HG02571 (cell line): ENCODE measurements around the gene NAMPT.
"Not testable (repeated sequence)": the region's sequence is repeated elsewhere in the genome, so short reads cannot be mapped to it uniquely, and the experiment has no call there.

ENCODE experiments used
- ATAC-seq: cut with Tn5 transposase; IDR thresholded peaks from one replicate; pipeline ENCODE4 v1.9.1; 2021; ENCODE audit warnings: mild to moderate bottlenecking, moderate library complexity; ENCODE audit not compliant: unreplicated experiment

NAMPT gene

DNA sequence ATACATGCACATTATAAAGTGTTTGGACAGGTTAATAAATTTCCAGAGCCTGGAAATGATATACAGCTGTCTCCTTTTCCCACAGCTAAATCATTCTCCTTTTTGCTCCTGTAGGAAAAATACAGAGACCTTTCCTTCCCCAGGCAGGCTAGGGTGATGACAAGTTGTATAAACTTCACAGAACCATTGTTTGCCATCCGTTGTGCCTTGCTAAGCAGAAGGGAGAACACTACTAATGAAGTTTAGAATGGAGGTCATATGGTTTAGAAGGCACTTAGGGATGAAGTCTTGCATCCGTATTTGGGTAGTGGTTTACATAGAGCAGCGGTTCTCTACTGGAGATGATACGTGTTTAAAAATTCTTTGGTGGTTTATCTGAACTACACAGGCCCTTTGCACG lies 46.0 kb downstream of the NAMPT start:
- ATAC-seq = no peak

DNA sequence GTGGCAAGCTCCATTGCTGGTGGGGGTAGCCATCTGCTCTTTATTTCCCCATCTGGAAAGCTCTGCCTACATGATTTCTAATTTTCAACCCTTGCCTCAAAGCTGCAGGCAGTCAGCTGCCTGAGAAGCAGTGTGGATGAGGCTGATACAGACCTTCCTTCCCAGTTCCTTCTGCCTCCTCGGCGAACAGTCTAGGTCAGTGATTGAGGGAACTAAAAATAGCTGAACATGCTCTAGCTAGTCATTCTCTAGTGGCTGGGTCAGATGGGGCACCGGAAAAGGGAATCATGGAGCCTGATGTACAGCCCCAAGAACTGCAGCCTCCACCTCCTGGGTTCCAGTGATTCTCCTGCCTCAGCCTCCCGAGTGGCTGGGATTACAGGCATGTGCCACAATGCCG lies 48.7 kb downstream of the NAMPT start:
- ATAC-seq = no peak

DNA sequence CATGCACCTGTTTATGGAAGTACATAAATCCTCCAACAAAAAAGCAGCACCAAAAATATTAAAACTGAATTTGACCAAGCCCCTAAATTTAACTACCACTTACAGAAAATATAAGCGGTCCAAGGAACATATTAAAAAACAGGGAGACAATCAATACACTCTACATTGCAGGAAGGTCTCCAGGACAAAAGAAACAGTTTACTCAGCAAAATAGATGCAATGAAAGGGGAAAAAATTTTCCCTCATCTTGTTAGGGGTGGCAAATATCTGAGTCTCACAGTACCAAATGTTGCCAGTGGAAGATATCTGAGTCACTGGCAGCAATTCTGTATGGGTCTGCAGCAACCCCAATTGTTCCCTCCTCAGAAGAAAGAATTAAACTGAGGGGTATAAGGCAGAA lies 50.4 kb downstream of the NAMPT start:
- no peak for ATAC-seq

DNA sequence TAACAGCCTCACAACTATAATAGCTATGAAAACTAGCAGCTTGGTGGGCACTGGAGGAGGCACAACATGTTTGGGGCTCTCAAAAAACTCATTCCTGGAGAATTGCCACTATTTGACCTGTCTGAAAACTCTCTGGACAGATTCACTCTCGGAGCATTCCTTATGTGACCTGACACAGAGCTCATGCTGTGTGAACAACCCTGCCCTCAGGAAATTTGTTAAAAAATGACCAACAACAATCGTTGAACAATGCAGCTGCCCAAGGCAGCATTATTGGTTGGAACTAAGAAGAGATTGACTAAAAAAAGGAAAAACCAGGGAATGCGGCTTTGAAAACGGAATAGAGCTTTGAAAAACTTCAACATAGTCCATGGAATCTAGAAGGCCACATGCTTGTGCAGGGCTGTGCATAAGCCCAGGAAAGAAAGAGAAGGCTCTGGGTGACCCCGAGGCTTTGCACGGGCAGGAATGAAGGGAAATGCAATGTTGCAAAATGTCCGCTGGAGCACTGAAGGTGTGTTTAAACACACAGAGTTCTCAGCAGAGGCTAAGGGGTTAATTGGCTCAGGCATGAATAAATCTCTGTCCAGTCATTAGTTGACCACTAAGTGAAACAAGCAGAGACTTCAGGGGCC lies 52.8 kb downstream of the NAMPT start:
- ATAC-seq = no peak

DNA sequence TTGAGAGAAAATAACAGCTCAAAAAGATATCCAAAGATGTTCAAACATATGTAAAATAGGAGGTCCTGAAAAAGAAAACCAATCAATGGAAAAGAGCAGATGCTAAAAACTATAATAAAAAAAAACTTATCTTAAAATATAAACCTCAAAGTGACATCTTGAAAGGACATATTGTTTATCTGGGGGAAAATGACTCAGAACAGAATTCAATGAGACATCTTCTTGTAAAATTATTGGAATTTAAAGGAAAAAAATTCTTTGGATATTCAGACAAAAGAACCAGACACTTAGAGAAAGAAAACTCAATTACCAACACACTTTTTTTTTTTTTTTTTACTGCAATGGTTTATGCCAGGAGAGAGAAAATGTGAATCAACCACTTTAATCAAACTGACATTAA lies 58.9 kb downstream of the NAMPT start:
- ATAC-seq = no peak

DNA sequence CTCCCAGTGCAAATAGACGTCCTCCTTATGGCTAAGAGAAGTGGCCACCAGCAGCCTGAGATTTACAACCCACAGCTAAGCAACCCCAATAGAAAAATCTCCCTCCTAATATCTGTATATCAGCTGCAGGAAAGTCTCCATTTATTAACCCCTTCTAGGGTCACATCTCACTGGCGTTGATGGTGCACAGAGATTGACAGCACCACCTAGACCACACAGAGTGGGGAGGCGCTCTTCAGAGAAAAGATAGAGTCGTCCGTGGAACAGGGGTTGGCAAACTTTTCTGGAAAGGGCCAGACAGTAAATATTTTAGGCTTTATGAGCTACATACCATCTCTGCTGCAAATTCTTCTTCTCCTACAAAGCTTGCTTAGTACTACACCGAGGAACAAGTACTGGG lies 60.0 kb downstream of the NAMPT start:
- ATAC-seq = no peak

DNA sequence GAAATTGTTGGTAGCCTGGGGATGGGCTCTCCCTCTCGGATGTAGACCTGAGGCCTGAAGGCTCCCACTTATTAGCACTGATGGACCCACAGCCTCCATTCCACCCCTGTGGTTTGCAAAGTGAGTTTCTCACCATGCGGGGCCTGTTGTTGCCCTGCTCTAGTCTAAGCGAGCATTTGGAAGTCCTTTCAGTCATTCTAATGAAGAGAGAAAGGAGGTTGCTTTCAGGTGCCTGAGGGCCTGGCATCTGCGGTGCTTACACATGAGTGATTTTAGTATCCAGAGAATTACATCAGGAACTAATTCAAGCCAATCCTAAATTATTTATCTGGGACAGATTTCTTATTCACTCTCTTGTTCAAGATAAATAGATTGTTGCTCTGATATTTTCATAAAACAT lies 61.6 kb downstream of the NAMPT start:
- ATAC-seq = no peak

DNA sequence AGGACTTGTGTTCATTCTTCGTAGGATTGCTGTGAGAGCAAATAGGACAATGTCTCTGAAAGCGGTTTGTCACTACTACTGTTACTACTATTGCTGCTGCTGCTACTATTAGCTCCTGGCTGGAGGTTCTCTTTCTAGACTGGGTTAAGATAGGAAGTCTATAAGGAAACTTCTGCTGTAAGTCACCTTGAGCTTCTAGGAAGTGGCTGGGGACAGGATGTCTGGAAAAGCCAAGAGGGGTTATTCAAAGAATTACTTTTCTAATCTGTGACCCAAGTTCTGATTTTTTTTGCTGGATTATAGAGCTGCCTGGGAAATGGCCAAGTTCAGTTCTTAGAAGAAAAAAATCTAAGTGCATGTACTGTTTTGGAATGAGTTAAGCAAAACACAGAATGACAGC lies 62.2 kb downstream of the NAMPT start:
- ATAC-seq = no peak

DNA sequence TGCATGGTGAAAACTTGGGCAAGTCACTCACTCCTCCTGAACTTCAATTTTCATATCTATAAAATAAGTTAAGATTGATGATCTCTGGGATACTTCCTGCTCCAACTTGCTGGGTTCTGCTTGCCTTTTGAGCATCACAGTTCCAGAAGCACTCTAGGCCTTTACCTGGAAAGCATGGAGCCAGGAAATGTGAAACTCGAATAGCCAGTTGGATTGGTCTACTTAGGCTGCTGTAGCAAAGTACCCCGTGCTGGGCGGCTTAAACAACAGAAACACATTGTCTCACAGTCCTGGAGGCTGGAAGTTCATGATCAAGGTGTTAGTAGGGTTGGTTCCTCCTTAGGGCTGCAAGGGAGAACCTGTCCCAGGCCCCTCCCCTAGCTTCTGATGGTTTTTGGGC lies 64.5 kb downstream of the NAMPT start:
- ATAC-seq = no peak

DNA sequence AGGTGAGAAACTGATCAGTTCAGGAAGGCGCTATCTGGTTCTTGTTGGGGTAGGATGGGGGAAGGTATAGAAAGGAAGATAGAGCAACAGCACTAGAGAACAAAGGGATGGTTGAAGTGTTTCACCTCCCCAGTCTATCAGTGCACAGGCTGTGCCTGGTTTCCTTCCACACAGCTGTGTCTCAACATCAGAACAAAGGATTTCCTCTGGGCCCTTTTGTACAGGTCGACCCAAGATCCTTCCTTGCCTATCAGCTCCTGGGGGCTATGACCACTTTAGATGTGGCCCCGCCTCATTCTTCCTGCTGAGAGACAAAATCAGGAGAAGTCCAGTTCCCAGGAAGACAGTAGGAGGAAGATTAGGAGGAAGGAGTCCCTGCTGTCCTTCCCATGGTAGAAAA lies 65.6 kb downstream of the NAMPT start:
- ATAC-seq = no peak

DNA sequence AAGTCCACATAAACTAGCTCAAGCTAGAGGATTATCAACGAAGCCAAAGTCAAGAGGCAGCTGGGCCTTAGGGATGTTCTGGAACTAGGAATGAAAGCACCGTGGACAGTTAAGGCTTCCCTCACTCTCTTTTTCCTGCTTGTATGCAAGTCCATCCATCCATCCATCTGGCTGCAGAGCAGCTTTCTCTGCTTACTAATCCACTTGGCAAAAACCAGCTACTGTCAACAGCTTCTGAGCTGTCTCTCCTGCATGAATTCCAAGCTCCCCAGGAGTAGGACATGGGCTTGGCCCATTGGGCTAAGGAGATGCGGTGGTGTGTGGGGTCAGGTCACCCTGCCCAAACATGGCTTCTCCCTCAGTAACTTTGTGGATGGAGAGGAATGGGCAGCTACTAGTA lies 66.2 kb downstream of the NAMPT start:
- ATAC-seq = no peak

DNA sequence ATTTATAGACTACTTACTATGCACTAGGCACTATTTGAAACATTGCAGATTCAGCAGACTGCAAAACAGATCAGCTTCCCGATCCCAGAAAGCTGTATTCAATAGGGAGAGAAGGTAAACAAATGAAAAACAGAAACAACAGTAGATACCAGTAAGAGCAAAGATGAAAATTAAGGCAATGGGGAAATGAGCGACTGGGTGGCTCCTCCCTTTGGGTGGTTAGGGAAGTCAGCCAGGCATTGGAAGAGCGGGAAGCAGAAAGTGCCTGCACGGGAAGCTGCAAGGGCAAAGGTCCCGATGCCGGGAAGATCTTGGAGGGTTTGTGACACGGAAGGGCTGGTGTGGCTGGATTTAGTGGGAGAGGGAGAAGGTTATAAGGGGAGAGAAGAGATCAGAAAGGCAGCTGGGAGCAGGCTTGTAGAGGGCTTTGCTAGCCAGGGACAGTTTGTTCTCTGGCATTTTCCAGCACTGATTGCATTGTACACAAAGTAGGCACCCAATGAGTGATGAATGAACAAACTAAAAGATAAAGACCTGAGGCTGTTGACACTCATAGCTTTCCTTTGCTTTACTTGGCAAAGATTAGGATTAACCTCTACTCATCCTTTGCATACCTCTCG lies 67.8 kb downstream of the NAMPT start:
- ATAC-seq = no peak

DNA sequence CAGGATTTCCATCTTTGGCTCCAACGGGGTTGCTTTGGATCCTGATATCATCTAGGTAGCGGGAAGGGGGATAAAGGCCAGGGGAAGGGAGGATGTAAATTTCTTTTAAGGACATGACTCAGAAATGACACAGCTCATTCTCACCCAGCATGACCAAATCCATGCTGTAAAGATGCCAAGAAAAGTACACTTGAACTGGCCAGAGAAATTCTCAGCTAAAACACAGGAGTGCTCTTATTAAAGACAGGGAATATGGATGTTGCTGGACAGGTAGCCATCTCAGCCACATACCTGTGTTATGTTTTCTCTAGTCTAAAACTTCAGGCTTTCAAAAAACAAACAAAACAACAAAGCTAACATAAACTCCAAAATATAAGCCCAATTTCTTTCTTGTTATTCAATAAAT lies 68.3 kb downstream of the NAMPT start:
- ATAC-seq = no peak

DNA sequence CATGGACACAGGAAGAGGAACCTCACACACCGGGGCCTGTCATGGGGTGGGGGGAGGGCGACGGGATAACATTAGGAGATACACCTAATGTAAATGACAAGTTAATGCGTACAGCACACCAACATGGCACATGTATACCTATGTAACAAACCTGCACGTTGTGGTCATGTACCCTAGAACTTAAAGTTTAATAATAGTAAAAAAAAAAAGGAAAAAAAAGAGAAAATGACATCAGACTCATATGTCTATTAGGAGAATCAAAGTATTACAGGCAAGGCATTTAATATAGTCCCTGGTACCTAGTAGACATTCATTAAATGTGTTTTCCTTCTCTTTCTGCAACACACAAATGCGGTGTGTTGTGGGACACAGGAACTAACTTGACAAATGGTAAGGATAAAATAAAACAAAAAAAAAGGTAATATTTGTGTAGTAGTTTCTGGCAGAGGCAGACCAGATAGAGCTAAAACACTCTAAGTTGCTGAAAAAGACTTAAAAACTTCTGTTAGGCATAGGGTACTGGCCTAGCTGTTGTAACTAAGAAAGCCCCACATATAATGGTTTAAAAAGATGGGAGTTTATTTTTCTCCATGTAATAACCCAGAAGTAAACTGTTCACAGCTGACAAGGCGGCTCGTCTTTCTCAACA lies 68.8 kb downstream of the NAMPT start:
- no peak for ATAC-seq

DNA sequence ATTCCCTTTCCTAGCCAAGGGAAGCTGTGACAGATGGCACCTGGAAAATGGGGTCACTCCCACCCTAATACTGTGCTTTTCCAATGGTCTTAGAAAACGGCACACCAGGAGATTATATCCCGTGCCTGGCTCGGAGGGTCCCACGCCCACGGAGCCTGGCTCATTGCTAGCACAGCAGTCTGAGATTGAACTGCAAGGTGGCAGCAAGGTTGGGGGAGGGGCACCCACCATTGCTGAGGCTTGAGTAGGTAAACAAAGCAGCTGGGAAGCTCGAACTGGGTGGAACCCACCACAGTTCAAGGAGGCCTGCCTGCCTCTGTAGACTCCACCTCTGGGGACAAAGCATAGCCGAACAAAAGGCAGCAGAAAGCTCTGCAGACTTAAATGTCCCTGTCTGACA lies 75.8 kb downstream of the NAMPT start:
- not testable (repeated sequence) for ATAC-seq

DNA sequence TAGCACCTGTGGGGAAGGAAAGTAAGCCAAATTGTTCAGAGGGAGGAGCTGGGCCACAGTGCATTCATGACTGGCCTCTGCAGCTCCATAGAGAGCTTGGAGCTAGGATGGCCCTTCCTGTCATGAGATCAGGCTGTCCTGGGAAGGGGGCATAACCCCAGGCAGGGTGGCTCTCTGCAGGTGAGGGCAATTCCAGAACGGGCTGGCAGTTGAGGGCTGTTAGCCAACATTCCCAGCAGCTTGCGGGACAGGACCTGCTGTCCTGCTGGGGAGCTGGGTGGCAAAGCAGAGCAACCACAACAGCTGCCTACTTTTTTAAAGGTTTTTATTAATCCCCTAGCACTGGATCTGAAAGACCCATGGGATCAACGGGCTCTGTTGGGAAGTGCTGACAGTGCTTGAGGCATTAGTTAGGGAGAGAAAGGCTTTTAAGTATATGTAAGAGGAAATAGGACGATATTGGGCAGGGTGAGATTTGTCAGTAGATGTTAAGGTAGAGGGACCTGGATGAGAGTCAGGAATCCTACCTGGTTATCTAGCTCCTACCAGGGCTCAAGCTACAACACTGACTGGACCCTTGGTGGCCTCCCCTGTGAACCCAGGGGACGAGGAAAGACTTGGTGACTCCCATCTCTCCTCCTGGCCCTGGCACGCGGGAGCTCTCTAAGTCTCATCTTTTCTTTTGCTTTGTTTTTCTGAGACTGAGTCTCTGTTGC lies 77.8 kb downstream of the NAMPT start:
- ATAC-seq = no peak

DNA sequence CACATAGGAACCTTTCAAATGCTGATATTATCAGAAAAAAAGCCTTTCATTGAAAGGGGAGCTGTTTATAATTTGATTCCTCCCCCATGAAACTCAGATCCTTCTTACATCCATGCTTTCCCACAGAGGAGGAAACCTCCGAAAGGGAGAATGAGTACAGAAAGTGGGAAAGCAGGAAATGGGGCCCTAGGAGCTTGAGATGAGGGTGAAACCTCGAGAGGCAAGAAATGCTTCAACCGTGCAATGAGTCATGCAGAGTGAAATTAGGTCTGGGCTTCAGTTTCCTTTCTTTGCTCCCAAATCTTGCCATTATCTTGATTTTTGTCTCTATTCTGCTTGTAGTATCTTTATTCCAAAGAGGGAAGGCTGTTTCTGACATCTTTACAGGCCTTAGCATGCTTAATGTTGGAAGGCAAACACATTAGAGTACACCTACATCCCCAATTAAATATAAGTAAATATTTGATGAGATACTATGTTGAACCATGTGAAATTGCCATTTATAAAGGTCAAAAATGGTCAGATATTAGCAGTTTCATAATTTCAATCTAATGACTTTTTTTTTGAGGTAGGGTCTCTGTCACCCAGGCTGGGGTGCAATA lies 79.1 kb downstream of the NAMPT start:
- no peak for ATAC-seq

DNA sequence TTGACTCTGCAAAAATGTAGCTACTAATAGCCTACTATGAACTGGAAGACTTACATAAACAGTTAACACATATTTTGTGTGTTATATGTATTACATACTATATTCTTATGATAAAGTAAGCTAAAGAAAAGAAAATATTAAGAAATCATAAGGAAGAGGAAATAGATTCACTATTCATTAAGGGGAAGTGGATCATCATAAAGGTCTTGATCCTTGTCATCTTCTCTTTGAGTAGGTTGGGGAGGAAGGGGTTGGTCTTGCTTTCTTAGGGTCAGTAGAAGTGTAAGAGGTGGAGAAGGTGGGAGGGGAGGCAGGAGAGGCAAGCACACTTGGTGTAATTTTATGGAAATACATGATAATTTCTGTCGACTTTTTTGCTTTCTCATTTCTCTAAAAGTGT lies 81.3 kb downstream of the NAMPT start:
- no peak for ATAC-seq

DNA sequence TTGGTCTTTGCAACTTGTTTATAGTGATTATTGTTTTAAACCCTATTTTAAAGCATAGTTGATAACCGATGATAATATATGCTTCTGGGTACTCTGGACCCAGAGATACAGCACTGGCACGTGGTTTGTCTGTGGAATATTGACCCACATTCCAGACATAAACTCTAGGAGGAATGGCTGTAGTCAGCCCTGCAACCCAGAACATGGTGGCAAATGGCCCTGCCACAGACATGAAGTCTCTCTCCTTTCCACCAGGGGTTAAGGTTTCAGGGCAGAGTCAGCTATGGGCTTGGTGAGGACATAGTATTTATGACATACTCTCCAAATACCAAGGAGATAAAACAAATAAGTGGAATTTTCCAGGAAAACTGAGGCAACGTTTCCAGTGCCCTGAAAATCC lies 83.6 kb downstream of the NAMPT start:
- no peak for ATAC-seq

DNA sequence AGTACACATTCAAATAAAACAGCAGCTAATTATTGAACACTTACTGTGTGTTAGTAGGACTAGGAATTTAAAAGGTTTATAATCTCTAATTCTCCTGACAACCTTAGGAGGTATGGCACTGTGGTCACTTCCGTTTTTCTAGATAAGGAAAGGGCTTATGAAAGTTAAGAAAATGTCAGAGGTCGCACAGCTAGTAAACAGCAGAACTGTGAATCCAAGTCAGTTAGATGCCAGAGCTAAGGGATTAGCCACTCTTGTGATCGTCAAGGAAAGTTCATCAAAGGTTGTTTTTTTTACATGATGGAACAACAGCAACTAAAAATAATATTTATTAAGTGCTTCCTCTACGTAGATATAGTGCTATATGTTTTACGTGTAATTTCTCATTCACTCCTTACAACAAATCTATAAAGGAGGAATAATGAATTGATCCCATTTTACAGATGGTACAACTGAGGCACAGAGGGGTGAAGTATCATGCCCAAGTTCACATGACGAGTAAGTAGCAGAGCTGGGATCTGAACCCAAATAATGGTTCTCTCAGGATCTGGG lies 84.9 kb downstream of the NAMPT start:
- no peak for ATAC-seq

DNA sequence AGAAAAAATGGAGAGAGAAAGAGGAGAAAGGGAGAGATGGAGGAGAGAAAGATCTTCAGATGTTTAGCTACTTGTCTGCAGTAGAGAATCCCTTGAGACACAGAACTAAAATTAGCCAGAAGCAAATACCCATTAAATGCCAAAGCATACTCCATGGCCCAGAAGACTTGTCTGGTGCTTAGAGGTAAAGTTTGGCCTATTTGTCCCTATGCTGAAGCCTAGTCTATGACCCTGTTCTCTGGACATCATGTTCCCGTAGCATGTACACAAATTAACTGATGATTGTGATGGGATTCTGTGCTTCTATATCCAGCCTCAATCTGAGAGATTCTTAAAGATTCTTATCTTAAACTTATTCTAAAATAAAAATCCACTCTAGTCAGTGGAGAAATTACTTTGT lies 85.8 kb downstream of the NAMPT start:
- no peak for ATAC-seq
